GM13977 (cell line): ENCODE data around the gene KPNA2.
"Not testable (repeated sequence)": the region's sequence is repeated elsewhere in the genome, so short reads cannot be mapped to it uniquely, and the experiment has no call there.

Experiments
- DNase-seq: peaks from one replicate; pipeline ENCODE4 v3.0.0; 2012; ENCODE audit warnings: low spot score
- in situ Hi-C: fragments of 300-500 bp; cut with MboI; formaldehyde crosslinking; loops from one replicate; pipeline ENCODE4 v1.12.0; 2022; ENCODE audit warnings: low sequenced_read_pairs, low pct_unique_long_range_greater_than_20kb, mixed read lengths, inconsistent platforms; ENCODE audit not compliant: unreplicated experiment
- TF ChIP-seq, protein P1 (sequence below): IDR thresholded peaks from 2 replicates; pipeline ENCODE4 v1.5.1; 2012; ENCODE audit warnings: mild to moderate bottlenecking, control low read depth; ENCODE audit not compliant: insufficient read depth; ENCODE audit errors: extremely low read depth, missing control alignments

The KPNA2 gene

DNA sequence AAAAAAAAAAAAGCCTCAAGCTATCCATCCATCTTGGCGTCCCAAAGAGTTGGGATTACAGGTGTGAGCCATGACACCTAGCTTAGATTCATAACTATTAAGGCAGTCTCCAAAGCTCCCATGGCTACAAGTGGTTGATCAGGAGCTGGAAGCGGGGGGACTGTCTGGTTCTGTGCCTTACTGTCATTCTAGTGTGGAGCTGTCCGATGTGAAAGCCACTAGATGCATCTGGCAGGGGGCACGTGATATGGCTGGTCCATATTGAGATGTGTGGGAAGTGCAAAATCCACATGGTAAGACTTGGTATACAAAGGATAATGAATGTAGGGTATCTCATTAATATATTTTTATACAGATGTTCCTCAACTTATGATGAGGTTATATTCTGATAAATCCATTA lies 38.7 kb downstream of the KPNA2 start:
- in situ Hi-C loops, result no loop called here
- TF ChIP-seq, protein P1, sequence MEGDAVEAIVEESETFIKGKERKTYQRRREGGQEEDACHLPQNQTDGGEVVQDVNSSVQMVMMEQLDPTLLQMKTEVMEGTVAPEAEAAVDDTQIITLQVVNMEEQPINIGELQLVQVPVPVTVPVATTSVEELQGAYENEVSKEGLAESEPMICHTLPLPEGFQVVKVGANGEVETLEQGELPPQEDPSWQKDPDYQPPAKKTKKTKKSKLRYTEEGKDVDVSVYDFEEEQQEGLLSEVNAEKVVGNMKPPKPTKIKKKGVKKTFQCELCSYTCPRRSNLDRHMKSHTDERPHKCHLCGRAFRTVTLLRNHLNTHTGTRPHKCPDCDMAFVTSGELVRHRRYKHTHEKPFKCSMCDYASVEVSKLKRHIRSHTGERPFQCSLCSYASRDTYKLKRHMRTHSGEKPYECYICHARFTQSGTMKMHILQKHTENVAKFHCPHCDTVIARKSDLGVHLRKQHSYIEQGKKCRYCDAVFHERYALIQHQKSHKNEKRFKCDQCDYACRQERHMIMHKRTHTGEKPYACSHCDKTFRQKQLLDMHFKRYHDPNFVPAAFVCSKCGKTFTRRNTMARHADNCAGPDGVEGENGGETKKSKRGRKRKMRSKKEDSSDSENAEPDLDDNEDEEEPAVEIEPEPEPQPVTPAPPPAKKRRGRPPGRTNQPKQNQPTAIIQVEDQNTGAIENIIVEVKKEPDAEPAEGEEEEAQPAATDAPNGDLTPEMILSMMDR, result no peak
- DNase-seq, result no peak

DNA sequence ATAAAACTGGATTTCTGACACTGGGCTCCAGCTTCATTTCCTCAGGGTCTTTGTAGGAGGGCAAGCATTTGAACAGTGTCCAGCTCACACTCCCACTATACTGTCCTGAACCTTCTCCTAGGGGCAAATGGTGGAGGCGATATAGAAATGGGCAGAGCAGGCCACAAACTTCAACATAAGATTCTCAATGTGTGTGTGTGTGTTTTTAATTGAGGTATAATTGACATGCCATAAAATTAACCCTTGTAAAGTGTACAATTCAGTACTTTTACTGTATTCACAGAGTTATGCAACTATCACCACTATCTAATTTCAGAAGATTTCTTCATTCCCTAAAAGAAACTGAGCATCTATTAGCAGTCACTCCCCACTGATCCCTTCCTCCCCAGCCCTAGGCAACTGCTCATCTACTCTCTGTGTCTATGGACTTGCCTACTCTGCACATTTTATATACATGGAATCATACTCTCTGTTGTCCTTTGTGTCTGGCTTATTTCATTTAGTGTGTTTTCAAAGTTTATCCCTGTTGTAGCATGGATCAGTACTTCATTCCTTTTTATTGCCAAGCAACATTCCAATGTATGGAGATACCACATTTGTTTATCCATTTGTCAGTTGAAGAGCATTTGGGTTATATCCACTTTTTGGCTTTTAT lies 40.5 kb downstream of the KPNA2 start:
- DNase-seq, in situ Hi-C loops: not testable (repeated sequence)

DNA sequence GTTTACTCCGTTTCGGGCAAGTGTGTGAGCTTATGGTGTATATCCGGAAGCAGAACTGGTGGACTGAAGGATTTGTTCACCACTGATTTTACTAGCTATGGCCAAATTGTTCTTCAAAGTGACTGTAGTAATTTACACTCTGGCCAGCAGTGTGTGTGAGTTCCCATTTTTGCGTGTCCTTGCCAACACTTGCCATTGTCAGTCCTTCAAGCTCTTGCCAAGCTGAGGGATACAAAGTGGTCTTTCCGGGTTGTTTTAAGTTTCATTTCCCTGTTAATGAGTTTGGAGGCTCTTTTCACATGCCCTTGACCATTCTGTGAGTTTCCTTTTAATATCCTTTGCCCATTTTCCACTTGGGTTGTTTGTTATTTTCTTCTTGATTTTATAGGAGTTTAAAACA lies 42.0 kb downstream of the KPNA2 start:
- in situ Hi-C loops, result not testable (repeated sequence)

DNA sequence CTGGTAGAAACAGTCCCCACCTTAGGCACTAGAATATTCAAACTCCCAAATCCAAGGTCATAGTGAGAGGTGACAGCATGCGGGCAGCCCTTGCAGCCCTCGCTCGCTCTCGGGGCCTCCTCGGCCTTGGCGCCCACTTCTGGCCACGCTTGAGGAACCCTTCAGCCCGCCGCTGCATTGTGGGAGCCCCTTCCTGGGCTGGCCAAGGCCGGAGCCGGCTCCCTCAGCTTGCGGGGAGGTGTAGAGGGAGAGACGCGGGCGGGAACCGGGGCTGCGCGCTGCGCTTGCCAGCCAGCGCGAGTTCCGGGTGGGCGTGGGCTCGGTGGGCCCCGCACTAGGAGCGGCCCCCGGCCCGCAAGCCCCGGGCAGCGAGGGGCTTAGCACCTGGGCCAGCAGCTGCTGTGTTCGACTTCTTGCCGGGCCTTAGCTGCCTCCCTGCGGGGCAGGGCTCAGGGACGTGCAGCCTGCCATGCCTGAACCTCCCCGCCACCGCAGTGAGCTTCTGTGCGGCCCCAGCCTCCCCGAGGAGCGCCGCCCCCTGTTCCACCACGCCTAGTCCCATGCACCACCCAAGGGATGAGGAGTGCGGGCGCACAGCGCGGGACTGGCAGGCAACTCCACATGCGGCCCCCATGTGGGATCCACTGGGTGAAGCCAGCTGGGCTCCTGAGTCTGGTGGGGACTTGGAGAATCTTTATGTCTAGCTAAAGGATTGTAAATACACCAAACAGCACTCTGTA lies 45.0 kb downstream of the KPNA2 start:
- TF ChIP-seq, protein P1, result no peak
- in situ Hi-C loops, result no loop called here
- DNase-seq, result no peak

More for the DNA sequence above, 42.0 kb downstream of the KPNA2 start:
- not testable (repeated sequence) for DNase-seq

DNA sequence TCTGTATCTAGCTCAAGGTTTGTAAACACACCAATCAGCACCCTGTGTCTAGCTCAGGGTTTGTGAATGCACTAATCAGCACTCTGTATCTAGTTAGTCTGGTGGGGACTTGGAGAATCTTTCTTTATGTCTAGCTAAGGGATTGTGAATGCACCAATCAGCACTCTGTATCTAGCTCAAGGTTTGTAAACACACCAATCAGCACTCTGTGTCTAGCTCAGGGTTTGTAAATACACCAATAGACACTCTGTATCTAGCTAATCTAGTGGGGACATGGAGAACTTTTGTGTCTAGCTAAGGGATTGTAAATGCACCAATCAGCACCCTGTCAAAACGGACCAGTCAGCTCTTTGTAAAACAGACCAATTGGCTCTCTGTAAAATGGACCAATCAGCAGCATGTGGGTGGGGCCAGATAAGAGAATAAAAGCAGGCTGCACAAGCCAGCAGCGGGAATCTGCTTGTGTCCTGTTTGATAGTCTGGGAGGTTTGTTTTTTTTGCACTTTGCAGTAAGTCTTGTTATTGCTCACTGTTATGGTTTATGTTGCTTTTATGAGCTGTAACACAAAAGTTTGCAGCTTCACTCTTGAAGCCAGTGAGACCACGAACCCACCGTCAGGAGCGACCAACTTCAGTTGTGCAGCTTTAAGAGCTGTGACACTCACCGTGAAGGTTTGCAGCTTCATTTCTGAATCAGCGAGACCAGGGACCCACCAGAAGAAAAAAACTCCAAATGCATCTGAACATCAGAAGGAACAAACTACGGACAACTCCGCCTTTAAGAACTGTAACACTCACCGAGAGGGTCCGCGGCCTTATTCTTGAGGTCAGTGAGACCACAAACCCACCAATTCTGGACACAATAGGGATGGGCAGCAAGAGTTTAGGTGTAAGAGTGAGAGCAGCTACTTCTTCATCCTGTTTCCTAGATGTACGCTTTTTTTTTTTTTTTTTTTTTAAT lies 46.0 kb downstream of the KPNA2 start:
- DNase-seq, in situ Hi-C loops: not testable (repeated sequence)

DNA sequence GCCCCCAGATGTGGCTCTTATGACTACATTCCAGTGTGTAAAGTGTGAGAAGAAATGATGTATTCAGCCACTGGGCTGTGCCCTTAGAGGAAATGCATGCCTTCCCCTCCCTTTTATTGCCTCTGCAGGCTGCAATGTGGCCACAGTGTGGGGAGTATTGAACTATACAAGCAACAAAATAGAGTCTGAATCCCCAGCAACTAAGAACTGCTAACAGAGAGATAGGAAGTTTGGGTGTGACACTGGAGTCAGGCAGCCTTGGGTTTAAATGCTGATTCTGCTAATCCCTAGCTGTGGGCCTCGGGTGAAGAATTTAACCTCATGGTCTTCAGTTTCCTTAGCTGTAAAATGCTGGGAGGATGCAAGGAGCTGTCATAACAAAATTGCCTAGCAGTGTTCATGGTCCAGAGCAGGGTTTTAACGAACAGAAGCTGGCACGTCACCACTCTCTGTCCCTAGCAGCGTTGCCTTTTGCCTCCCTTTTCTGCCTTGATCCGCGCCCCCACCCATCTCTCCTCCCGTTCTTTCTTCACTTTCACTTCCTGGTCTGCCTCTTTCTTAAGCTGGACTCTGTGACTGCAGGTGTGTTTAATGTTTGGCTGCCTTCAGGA lies 50.3 kb downstream of the KPNA2 start:
- no peak for DNase-seq
- TF ChIP-seq, protein P1, result no peak
- in situ Hi-C loops, result no loop called here

DNA sequence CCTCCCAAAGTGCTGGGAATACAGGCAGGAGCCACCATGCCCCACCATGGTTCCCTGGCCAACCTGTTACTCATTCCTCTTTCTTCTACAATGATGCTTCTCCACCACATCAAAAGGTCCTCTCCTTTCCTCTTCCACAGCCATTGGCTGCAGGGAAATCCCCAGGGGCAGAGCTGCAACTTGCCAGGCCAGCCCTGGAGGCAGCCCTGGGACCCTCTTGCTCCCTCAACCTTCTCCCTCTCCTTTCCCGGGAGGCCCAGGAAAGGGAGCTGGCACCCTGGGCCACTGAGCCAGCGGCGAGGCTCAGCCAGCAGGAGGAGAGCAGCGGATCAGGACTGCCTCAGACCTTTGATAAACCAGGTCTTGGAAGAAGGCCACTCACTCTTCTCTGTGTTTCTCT lies 51.1 kb downstream of the KPNA2 start:
- in situ Hi-C loops, DNase-seq: not testable (repeated sequence)

DNA sequence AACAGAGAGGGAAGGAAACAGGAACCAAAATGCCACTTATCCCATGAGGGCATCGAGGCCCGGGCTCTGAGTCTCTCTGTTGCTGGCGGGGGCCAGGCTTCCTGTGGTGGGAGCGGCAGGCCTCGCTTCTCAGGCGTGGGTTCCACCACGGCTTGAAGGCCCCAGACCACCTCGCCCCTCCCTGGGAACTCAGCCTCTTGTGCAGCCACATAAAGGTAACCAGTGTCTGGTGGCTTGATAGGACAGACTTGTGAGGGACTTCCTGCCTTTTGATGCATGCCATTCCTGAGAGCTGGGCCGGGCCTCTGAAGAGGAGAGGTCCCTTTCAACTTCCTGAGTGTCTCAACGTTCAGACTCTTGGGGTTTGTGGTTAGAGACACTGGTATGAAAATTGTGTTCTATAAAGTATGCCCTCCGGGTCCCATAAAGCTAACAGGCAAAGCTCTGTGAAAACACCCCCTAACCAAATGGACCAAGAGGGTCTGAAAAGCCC lies 51.6 kb downstream of the KPNA2 start:
- DNase-seq, in situ Hi-C loops: not testable (repeated sequence)
